Measurements from ENCODE around the gene EEF1AKMT2. TPM values are rescaled to one million over a fixed set of nuclear protein-coding genes. Genes with fewer than 3 reads are reported as not detected.

The EEF1AKMT2 gene
- total and polyA plus RNA-seq, 2 of the 13 experiments (the other 11 are each of a cell fraction or from before 2014, with no cell fraction given): 11.3 to 19.3 TPM

DNA sequence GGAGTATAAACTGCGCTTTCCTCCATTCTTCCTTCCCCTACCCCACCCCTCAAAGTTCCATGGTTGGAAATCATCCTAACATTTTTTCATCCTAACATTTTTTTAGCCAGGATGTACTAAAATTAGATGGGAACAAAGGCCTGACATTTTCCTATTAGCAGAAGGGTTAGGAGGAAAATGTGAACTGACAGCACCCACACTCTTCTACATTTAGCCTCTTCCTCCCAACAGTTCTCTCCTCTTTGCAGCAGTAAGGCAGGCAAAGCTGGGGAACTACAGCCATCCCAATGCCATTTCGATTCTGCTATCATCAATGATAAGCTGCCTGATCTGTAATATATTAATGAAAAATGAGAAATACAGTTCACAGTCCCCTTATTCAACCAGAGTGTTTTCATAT, 36.1 kb downstream of the EEF1AKMT2 start:
- Histone ChIP-seq H3K9ac (ENCODE audit: insufficient read depth, low read depth, low read length) (no peak overlapping the region), H2AFZ (ENCODE audit: low read length) (no peak overlapping the region), H3K9me3 (ENCODE audit: low read length) (no peaks in the 10 kb centered on the region), H3K27ac (ENCODE audit: extremely low read length, insufficient read depth, low read length) (no peak overlapping the region), H3K79me2 (ENCODE audit: insufficient read depth, low read length) (no peaks in the 10 kb centered on the region), H4K20me1 (ENCODE audit: insufficient read depth, low read length) (no peaks in the 10 kb centered on the region), H3K36me3 (replicated peaks in 1 of 2; ENCODE audit: control insufficient read depth in 1 of 2, insufficient read depth in 2 of 2, low read length in 2 of 2) (peaks cover 0 to 14% of the 10 kb centered on the region in 2 experiments; a peak in 4 of 5 replicates), H3K27me3 (ENCODE audit: control insufficient read depth in 1 of 2, insufficient read depth in 2 of 2, low read length in 2 of 2) (no peaks in the 10 kb centered on the region), H3K4me2 (ENCODE audit: low read depth, low read length) (no peak overlapping the region), H3K4me3 (replicated peaks in 1 of 3; ENCODE audit: insufficient read depth in 1 of 3, low read depth in 2 of 3, low read length in 3 of 3) (no peak overlapping the region), H3K4me1 (ENCODE audit: insufficient read depth, low read length) (no peaks in the 10 kb centered on the region)
- in situ Hi-C loops (cut with HindIII; ENCODE audit: extremely low pct_ligation_motif_present, low pct_unique_long_range_greater_than_20kb): no loop called here
- TF ChIP-seq SP1 (IDR thresholded peaks at IDR 0.05) (no peak), SP1 (CRISPR knock-in tag; IDR thresholded peaks at IDR 0.05) (no peak), TCF7 (IDR thresholded peaks at IDR 0.05; ENCODE audit: low read depth) (no peak), ZGPAT (CRISPR knock-in tag; IDR thresholded peaks at IDR 0.05) (no peak), NFE2 (CRISPR knock-in tag; IDR thresholded peaks at IDR 0.05) (no peak), RARG (CRISPR knock-in tag; IDR thresholded peaks at IDR 0.05; ENCODE audit: low read depth) (no peak), ZNF710 (CRISPR knock-in tag; IDR thresholded peaks at IDR 0.05; ENCODE audit: borderline replicate concordance) (no peak), PRPF4 (IDR thresholded peaks at IDR 0.05; ENCODE audit: low read depth, low read length, poor library complexity, severe bottlenecking) (no peak)
- TF ChIP-seq, protein P1, sequence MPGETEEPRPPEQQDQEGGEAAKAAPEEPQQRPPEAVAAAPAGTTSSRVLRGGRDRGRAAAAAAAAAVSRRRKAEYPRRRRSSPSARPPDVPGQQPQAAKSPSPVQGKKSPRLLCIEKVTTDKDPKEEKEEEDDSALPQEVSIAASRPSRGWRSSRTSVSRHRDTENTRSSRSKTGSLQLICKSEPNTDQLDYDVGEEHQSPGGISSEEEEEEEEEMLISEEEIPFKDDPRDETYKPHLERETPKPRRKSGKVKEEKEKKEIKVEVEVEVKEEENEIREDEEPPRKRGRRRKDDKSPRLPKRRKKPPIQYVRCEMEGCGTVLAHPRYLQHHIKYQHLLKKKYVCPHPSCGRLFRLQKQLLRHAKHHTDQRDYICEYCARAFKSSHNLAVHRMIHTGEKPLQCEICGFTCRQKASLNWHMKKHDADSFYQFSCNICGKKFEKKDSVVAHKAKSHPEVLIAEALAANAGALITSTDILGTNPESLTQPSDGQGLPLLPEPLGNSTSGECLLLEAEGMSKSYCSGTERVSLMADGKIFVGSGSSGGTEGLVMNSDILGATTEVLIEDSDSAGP (CRISPR knock-in tag; IDR thresholded peaks at IDR 0.05; ENCODE audit: borderline replicate concordance): no peak
- TF ChIP-seq, protein P2, sequence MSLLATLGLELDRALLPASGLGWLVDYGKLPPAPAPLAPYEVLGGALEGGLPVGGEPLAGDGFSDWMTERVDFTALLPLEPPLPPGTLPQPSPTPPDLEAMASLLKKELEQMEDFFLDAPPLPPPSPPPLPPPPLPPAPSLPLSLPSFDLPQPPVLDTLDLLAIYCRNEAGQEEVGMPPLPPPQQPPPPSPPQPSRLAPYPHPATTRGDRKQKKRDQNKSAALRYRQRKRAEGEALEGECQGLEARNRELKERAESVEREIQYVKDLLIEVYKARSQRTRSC (CRISPR knock-in tag; IDR thresholded peaks at IDR 0.05; ENCODE audit: low read depth): no peak
- no peak for ATAC-seq
- ChIA-PET CTCF (ENCODE audit: low intra/inter-chr PET ratio, low total read pairs) (no interaction called here), POLR2A (interaction anchor here (1.3 kb wide), 1 partner anchor 36 kb away, joined by 4 read pairs; the partner anchor contains the start of gene EEF1AKMT2)
- DNase-seq (ENCODE audit: low spot score): no peak
- no peak for FAIRE-seq
- 90% methylated on average over 2 of the region's 2 CpGs for WGBS (ENCODE audit: low lambda C conversion rate)
- no TSS peak for BruUV-seq (replicated peaks)
- intact Hi-C loops (cut with micrococcal nuclease; ENCODE audit: unreplicated experiment): no loop called here
